Limb (tissue), 2 donors: ENCODE measurements around the gene CAMSAP3.

ENCODE experiments used
- DNase-seq, 2 donors: peaks; one replicate each; pipeline ENCODE4 v3.0.0-alpha.2; 2016; ENCODE audit errors: extremely low spot score in 2 of 2

The CAMSAP3 gene

DNA sequence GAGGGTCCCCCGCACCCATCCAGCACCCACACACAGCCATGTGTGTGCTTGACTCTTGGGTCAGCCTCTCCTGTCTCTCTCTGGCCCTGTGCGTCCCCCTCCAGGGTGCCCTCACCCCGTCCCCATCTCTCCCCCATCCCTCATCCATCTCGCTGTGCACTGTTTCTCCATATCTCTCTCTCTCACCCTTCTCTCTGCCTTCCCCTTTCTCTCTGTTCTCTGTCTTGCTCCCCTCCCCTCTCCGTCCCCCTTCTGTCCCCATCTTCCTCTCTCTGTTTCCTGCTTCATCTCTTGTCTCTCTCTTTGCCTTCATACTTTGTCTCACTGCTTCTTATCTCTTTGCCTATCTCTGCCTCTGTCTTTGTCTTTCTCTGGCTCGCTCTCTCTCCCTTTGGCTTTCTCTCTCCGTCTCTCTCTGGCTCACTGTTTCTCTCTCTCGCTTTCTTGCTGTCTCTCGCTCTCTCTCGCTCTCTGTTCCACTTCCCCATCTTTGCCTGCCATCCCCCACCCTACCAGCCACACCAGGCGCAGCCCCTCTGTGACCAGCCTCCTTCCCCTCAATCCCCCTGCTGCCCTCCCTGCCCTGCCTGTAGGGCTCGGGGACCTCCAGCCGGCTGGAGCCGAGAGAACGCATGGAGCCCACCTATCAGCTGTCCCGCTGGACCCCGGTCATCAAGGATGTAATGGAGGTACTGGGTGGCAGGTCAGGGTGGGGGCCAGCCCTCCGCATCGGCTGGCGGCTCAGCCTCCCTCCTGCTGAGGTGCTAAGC is 50.2 kb downstream of the CAMSAP3 start:
- no peak for DNase-seq

DNA sequence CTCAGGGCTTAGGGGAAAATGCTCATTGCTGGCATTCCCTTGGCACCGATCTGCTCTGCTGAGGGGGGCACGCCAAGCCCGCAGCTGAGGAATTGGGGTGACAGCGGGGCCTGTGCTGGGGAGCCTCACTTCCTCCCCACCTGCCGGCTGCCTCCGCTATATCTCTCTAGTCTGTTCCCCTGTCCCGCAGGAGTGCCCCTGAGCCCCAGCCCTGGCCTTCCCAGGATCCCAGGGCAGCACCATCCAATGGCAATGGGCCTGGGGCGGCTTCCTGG is 50.7 kb downstream of the CAMSAP3 start:
- DNase-seq = no peak

DNA sequence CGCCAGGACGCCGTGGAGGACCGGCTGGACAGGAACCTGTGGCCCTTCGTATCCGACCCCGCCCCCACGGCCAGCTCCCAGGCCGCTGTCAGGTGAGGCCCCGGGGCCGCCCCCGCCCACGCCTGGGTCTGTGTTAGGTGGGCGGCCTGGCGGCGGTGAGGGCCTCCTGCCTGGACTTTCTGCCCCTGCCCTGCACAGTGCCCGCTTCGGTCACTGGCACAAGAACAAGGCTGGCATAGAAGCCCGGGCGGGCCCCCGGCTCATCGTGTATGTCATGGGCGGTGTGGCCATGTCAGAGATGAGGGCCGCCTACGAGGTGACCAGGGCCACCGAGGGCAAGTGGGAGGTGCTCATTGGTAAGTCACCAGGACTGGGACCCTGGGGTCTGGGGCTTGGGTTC is 51.5 kb downstream of the CAMSAP3 start:
- DNase-seq = no peak

DNA sequence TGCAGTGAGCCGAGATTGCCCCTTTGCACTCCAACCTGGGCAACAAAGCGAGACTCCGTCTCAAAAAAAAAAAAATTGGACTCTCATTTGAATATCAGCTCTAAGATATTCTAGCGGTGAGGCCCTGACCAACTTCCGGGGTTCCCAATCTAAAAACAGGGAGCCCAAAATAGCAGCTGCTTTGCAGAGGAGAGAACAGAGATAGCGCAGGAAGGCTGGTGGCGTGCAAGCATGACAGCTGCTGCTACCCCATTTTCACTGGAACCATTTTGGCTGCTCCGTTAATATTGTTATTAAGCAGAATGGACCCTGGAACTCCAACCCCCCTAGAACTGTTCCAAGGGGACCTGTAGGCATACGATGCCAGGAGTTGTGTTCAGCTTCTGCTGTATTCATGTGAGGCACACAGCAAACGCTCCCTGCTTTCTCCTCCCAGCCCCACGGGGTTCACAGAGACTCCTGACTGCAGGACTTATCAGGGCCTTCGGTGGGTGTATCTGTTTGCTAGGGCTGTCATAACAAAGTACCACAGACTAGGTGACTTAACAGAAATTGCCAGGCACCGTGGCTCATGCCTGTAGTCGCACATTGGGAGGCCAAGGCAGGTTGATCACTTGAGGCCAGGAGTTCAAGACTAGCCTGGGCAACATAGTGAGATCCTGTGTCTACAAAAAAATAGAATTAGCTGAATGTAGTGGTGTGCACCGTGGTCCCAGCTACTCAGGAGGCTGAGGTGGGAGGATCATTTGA is 52.8 kb downstream of the CAMSAP3 start:
- no peak for DNase-seq

DNA sequence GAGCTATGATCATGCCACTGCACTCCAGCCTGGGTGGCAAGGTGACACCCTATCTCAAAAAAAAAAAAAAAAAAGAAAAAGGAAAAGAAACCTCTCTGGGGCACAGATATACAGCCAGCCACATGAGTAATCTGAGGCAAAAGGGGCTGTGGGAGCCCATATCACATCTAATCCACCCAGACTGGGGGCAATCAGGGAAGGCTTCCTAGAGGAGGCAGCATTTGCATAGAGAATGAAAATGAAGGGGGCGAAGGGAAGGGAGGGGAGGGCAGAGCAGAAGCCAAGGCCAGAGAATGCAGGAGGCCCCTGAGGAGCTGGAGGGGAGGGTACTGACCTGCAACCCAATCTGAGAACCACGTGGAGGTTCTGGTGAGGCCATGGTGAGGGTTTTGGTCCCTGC is 54.5 kb downstream of the CAMSAP3 start:
- DNase-seq = no peak

DNA sequence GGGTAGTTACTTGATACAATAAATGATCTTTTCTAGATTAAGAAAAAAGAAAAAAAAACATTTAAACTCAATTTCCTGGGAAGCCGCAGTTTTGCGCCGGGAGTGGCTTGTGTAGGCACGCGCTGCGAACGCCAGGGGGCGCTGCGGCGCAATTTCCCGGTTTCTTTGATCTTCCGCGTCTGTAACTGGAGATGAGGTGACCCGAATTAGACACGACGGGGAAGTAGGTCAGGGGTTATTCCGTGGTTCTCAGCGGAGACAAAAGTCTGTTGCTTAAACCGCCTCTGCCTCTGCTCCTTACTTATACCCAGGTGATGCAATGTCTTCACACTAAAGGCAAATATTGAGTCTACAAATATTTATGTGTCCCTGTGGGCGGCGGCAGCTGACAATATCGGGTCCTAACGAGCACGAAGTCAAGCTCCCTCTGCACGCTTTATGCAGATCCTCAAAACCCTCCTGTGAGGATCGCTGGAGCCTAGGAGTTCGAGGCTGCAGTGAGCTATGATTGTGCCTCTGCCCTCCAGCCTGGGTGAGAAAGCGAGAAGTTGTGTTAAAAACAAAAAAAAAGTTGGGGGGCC is 56.5 kb downstream of the CAMSAP3 start:
- peak; percentile 55 to 90 for DNase-seq

DNA sequence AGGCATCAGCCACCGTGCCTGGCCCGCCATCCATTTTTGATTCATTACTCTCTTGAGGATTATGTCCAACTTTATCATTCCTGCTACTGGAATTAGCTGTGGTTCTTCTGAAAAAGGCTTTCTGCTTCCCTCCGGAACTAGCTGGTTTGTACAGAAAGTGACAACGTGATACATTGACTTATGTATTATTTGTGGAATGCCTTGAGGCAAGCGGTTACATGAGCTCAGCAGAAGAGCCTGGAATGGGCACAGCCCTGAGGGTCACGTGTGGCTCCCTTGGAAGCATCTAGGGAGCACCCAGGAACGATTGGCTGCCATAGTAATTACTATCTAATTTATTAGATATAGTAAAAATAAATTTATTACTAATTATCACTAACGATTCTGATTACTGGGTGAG is 58.7 kb downstream of the CAMSAP3 start:
- DNase-seq = no peak

DNA sequence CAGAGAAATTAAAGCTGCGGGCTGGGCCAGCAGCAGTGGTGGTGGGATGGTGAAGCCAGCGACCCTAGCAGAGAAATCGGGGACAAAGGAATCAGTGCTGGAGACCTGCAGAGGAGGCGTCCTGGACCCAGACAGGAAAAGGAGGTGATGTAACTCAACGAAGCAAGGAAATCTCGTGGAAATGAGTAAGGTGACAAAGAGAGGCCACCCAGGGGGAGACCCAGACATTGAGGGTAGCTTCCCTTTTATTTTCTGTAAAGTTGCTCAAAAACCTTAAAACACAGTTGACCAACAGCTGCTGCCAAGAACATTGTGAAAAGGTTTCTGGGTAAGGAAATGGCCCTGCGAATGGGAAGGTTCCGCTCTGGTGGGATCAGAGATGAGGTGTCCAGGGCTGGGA is 59.9 kb downstream of the CAMSAP3 start:
- no peak for DNase-seq

DNA sequence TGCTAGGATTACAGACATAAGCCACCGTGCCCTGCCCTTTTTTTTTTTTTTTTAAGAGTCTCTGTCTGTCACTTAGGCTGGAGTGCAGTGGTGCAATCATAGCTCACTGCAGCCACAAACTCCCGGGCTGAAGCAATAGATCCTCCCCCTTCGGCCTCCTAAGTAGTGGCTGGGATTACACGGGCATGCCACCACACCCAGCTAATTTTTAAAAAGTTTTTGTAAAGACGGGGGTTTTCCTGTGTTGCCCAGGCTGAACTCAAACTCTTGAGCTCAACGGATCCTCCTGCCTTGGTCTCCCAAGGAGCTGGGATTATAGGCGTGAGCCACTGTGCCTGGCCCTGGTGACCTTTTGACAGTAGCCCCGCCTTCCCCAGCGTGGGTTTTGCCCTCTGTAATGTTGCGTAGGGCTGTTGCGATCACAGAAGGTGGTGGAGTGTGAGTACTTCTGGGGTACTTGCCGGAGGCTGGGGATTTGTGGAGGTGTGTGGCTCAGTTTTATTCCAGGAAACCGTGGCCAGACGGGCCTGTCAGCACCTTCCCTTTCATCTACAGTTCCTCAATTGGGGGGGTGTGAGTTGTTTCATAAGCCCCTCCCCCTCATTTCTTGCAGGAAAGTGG is 61.6 kb downstream of the CAMSAP3 start:
- DNase-seq = no peak

DNA sequence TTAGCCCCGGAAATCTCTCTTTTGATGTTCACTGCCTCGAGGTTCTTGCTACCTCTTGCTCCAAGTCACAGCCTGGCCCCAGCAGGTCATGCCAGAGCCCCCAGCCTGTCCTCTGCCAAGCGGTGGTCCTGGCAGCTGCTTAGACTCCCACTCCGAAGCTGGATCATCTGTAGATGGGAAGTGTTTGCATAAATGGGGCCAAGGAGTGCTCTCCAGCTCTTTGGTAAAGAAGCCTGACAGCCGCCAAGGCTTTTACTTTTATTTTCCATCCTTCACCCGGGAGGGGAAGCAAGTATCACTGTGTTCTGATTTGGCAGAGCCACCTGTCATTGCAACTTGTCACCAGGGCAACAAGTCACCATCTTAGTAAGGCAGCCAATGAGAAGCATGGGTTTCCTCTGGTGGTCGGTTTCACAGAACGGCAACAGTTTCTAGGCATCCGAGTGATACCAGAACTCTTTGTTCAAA is 62.6 kb downstream of the CAMSAP3 start:
- DNase-seq = no peak

DNA sequence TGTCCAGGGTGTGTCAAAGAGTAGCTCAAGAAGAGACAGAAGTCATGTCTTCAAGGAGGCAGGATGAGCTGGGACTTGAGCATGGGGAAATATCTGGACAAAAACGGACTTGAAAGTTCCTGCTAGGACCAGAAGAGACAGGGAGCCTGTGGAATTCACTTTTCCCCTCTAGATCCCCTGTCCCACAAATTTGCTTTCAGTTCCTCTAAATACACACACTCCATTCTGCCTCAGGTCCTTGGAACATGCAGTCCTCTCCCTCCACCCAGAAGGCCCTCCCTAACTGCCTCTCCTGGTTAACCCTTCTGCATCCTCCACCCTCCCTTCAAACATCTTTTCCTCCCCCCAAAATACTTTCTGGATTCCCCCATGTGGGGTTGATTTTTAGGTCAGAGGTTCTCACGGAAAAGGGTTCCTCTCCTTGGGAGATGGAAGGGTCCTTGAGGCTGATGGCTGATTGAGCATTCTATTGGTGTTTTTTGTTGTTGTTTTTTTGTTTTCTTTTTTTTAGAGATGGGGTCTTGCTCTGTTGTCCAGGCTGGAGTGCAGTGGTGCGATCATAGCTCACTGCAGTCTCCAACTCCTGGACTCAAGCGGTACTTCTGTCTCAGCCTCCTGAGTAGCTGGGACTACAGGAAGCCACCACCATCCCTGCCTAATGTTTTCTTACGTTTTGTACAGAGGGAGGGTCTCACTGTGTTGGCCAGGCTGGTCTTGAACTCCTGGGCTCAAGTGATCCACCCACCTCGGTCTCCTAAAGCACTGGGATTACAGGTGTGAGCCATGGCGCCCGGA is 66.3 kb downstream of the CAMSAP3 start:
- no peak for DNase-seq

DNA sequence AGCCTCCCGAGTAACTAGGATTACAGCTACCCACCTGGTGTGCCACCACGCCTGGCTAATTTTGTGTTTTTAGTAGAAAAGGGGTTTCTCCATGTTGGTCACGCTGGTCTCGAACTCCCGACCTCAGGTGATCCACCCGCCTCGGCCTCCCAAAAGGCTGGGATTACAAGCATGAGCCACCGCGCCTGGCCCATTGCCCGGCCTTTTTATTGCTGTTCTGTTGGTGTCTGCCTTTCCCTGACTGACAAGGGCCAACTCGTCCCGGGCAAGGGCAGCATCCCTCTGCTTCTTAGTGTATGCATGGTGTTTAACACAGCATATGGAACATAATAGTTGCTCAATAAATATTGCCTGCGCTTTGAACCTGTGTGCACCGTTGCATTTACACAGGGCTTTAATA is 67.0 kb downstream of the CAMSAP3 start:
- DNase-seq = no peak

DNA sequence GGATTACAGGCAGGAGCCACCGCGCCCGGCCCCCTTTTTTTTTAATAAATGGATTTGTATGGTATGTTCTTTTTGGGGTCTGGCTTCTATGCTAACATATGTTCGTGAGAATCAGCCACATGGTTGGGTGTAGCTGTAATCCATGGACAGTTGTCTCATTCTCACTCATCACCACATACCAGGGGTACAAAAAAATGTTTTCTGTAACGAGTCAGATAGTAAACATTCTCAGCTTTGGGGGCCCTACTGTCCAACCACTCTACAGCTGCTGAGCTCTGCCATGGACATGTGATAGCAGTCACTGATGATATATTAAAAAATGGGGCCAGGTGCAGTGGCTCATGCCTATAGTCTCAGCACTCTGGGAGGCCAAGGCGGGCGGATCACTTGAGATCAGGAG is 68.0 kb downstream of the CAMSAP3 start:
- no peak for DNase-seq

DNA sequence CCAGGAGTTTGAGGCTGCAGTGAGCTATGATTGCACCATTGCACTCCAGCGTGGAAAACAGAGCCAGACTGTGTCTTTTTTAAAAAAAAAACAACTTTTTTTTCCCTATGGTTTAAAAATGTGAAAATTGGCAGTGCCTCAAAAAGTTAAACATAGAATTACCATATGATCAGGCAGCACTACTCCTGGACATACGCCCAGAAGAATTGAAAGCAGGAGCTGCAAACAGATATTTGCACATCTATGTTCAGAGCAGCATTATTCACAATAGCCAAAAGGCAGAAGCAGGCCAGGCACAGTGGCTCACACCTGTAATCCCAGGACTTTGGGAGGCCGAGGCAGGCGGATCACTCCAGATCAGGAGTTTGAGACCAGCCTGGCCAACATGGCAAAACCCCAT is 69.4 kb downstream of the CAMSAP3 start:
- DNase-seq = peak in 1 of 2 donors; percentile 79
